HepG2 (cell line): ENCODE measurements around the gene ZMYND10. TPM values are rescaled to one million over a fixed set of nuclear protein-coding genes. Genes with fewer than 3 reads are reported as not detected.
A peak's percentile ranks its signal among the peaks of the same experiment; 100 is the strongest.

Source experiments
- BRF2 ChIP-seq: sonication (generic); formaldehyde crosslinking; IDR thresholded peaks from 2 replicates; pipeline ENCODE4 v1.8.1; 2022; ENCODE audit warnings: mild to moderate bottlenecking, missing genetic modification reagents
- FOXA1 ChIP-seq, 2 experiments: fragments of 450-650 bp in 1 of 2; sonication (generic) in 1 of 2; formaldehyde crosslinking in 1 of 2; IDR thresholded peaks; 2 replicates each; pipeline versions ENCODE4 v1.4.0 to v1.6.1; 2016 to 2020; ENCODE audit warnings: missing genetic modification reagents in 1 of 2
- NR2F2 ChIP-seq: IDR thresholded peaks from 2 replicates; pipeline ENCODE4 v1.6.1; 2012; ENCODE audit warnings: low read depth, inconsistent platforms, borderline replicate concordance
- PHF5A ChIP-seq: IDR thresholded peaks from one replicate; pipeline ENCODE4 v1.6.1; 2018; ENCODE audit warnings: low read depth, missing genetic modification reagents; ENCODE audit not compliant: unreplicated experiment
- PHF8 ChIP-seq: sonication (generic); formaldehyde crosslinking; IDR thresholded peaks from 2 replicates; pipeline ENCODE4 v1.5.0; 2020; ENCODE audit warnings: missing genetic modification reagents
- POGZ ChIP-seq: sonication (generic); formaldehyde crosslinking; IDR thresholded peaks from 2 replicates; pipeline ENCODE4 v1.4.0; 2020; ENCODE audit warnings: mild to moderate bottlenecking, missing genetic modification reagents
- SIN3A ChIP-seq: IDR thresholded peaks from 2 replicates; pipeline ENCODE4 v1.6.1; 2011; ENCODE audit warnings: low read depth, mild to moderate bottlenecking, control low read depth, low read length, borderline replicate concordance
- ZBTB34 ChIP-seq: sonication (generic); formaldehyde crosslinking; IDR thresholded peaks from 2 replicates; pipeline ENCODE4 v1.8.0; 2022; ENCODE audit warnings: mild to moderate bottlenecking, missing genetic modification reagents
- ZBTB38 ChIP-seq: sonication (generic); formaldehyde crosslinking; IDR thresholded peaks from 2 replicates; pipeline ENCODE4 v1.5.1; 2020; ENCODE audit warnings: mild to moderate bottlenecking, missing genetic modification reagents
- ZNF205 ChIP-seq: IDR thresholded peaks from 2 replicates; pipeline ENCODE4 v1.6.1; 2018; ENCODE audit warnings: missing biosample characterization, missing genetic modification reagents
- ZNF274 ChIP-seq: sonication (generic); formaldehyde crosslinking; IDR thresholded peaks from 2 replicates; pipeline ENCODE4 v1.5.1; 2020; ENCODE audit warnings: mild to moderate bottlenecking, missing genetic modification reagents
- ZNF800 ChIP-seq: sonication (generic); formaldehyde crosslinking; IDR thresholded peaks from 2 replicates; pipeline ENCODE4 v1.4.0; 2020; ENCODE audit warnings: missing genetic modification reagents
- polyA plus RNA-seq, 8 experiments: library from polyadenylated mRNA; depleted of rRNA in 3 of 8; stranded (reverse) in 7 of 8; unstranded in 1 of 8; fragments of >200 nt; fragmentation: Illumina TruSeq in 4 of 8; extraction: Trizol in 4 of 8; gene quantifications; 2 replicates each; pipeline versions ENCODE4 v1.2.1 to v1.2.3, GENCODE V29; 2011 to 2016; ENCODE audit warnings: low read depth in 4 of 8, missing spikeins in 1 of 8, mixed read lengths in 1 of 8; ENCODE audit not compliant: insufficient read depth in 1 of 8
- total RNA-seq, 5 experiments: library from RNA; depleted of rRNA; stranded (reverse); fragments of >200 nt; fragmentation: Illumina TruSeq; extraction: Trizol; gene quantifications; 2 replicates each; pipeline ENCODE4 v1.2.3, GENCODE V29; 2016; ENCODE audit warnings: low read depth in 1 of 5
- TF ChIP-seq, protein P1 (sequence below): sonication (generic); formaldehyde crosslinking; IDR thresholded peaks from 2 replicates; pipeline ENCODE4 v1.8.0; 2023; ENCODE audit warnings: mild to moderate bottlenecking, missing genetic modification reagents
- TF ChIP-seq, protein P2 (sequence below): sonication (generic); formaldehyde crosslinking; IDR thresholded peaks from 2 replicates; pipeline ENCODE4 v1.4.0; 2020; ENCODE audit warnings: missing genetic modification reagents, borderline replicate concordance
- TF ChIP-seq, protein P3 (sequence below): sonication (generic); formaldehyde crosslinking; IDR thresholded peaks from 2 replicates; pipeline ENCODE4 v1.4.0; 2020; ENCODE audit warnings: mild to moderate bottlenecking, missing genetic modification reagents

ZMYND10 gene
- total and polyA plus RNA-seq, 2 of the 13 experiments (the other 11 are each of a cell fraction or from before 2014, with no cell fraction given), result 0.60 to 0.74 TPM

- TF ChIP-seq ZNF800 (CRISPR knock-in tag) (no peak), BRF2 (CRISPR knock-in tag) (0 out of 2 replicates have a peak, but pooled peaks have one; percentile 61), ZBTB38 (CRISPR knock-in tag) (no peak; the same call in 1 of the 2 replicates), ZNF274 (CRISPR knock-in tag) (no peak), PHF8 (CRISPR knock-in tag) (0 out of 2 replicates have a peak, but pooled peaks have one; percentile 10), ZBTB34 (CRISPR knock-in tag) (peak; percentile 77; the same call in 1 of the 2 replicates), FOXA1 (IDR thresholded peaks at IDR 0.05) (no peak), FOXA1 (CRISPR knock-in tag; IDR thresholded peaks at IDR 0.05) (peak; percentile 81), PHF5A (CRISPR knock-in tag) (peak; percentile 97), ZNF205 (peak; percentile 98), POGZ (CRISPR knock-in tag) (peak; percentile 5; the same call in 1 of the 2 replicates), NR2F2 (0 out of 2 replicates have a peak, but pooled peaks have one; percentile 26), SIN3A (peak; percentile 20; the same call in 1 of the 2 replicates)
- TF ChIP-seq, protein P1, sequence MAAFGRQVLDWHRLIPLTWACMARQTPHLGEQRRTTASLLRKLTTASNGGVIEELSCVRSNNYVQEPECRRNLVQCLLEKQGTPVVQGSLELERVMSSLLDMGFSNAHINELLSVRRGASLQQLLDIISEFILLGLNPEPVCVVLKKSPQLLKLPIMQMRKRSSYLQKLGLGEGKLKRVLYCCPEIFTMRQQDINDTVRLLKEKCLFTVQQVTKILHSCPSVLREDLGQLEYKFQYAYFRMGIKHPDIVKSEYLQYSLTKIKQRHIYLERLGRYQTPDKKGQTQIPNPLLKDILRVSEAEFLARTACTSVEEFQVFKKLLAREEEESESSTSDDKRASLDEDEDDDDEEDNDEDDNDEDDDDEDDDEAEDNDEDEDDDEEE (CRISPR knock-in tag), result 0 out of 2 replicates have a peak, but pooled peaks have one; percentile 78
- TF ChIP-seq, protein P2, sequence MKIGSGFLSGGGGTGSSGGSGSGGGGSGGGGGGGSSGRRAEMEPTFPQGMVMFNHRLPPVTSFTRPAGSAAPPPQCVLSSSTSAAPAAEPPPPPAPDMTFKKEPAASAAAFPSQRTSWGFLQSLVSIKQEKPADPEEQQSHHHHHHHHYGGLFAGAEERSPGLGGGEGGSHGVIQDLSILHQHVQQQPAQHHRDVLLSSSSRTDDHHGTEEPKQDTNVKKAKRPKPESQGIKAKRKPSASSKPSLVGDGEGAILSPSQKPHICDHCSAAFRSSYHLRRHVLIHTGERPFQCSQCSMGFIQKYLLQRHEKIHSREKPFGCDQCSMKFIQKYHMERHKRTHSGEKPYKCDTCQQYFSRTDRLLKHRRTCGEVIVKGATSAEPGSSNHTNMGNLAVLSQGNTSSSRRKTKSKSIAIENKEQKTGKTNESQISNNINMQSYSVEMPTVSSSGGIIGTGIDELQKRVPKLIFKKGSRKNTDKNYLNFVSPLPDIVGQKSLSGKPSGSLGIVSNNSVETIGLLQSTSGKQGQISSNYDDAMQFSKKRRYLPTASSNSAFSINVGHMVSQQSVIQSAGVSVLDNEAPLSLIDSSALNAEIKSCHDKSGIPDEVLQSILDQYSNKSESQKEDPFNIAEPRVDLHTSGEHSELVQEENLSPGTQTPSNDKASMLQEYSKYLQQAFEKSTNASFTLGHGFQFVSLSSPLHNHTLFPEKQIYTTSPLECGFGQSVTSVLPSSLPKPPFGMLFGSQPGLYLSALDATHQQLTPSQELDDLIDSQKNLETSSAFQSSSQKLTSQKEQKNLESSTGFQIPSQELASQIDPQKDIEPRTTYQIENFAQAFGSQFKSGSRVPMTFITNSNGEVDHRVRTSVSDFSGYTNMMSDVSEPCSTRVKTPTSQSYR (CRISPR knock-in tag), result no peak
- TF ChIP-seq, protein P3, sequence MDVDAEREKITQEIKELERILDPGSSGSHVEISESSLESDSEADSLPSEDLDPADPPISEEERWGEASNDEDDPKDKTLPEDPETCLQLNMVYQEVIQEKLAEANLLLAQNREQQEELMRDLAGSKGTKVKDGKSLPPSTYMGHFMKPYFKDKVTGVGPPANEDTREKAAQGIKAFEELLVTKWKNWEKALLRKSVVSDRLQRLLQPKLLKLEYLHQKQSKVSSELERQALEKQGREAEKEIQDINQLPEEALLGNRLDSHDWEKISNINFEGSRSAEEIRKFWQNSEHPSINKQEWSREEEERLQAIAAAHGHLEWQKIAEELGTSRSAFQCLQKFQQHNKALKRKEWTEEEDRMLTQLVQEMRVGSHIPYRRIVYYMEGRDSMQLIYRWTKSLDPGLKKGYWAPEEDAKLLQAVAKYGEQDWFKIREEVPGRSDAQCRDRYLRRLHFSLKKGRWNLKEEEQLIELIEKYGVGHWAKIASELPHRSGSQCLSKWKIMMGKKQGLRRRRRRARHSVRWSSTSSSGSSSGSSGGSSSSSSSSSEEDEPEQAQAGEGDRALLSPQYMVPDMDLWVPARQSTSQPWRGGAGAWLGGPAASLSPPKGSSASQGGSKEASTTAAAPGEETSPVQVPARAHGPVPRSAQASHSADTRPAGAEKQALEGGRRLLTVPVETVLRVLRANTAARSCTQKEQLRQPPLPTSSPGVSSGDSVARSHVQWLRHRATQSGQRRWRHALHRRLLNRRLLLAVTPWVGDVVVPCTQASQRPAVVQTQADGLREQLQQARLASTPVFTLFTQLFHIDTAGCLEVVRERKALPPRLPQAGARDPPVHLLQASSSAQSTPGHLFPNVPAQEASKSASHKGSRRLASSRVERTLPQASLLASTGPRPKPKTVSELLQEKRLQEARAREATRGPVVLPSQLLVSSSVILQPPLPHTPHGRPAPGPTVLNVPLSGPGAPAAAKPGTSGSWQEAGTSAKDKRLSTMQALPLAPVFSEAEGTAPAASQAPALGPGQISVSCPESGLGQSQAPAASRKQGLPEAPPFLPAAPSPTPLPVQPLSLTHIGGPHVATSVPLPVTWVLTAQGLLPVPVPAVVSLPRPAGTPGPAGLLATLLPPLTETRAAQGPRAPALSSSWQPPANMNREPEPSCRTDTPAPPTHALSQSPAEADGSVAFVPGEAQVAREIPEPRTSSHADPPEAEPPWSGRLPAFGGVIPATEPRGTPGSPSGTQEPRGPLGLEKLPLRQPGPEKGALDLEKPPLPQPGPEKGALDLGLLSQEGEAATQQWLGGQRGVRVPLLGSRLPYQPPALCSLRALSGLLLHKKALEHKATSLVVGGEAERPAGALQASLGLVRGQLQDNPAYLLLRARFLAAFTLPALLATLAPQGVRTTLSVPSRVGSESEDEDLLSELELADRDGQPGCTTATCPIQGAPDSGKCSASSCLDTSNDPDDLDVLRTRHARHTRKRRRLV (CRISPR knock-in tag), result no peak
Measured at GRCh38 chr3:50299638-50299928, 45.9 kb downstream of the ZMYND10 start (continued).
